RWPE1 (cell line): ENCODE data around the gene EYS.

Experiments used
- CTCF ChIA-PET: fragments of 350-600 bp; sonication (Branson Sonifier 250); formaldehyde crosslinking; extraction: SDS; loops from one replicate; lab custom pipeline; 2021; lab: Yijun Ruan, JAX
- POLR2A ChIA-PET: fragments of 400-600 bp; formaldehyde crosslinking; extraction: SDS; loops from one replicate; lab custom pipeline; 2020; ENCODE audit warnings: antibody characterized with exemption; ENCODE audit not compliant: low non-redundant PET; lab: Yijun Ruan, JAX
- DNase-seq: peaks from one replicate; pipeline ENCODE4 v3.0.0; 2012; ENCODE audit warnings: low spot score
- H3K27ac ChIP-seq: fragments of 450-650 bp; 2 replicates; pipeline ENCODE4 v1.5.1; 2017
- CTCF ChIP-seq: fragments of 450-650 bp; conservative IDR thresholded peaks from 2 replicates; pipeline ENCODE4 v1.5.1; 2017; ENCODE audit warnings: low read depth, mild to moderate bottlenecking

Gene EYS

GRCh38 chr6:63872233-63872632 lies 1834.8 kb downstream of the EYS start:
- no peak for TF ChIP-seq CTCF
- no peak overlapping the region for H3K27ac ChIP-seq
- DNase-seq, result no peak
- ChIA-PET CTCF (interaction anchor here (0.6 kb wide), 1 partner anchor 1873 kb away, joined by 3 read pairs; no protein-coding TSS in a partner anchor), POLR2A (no interaction called here)

DNA sequence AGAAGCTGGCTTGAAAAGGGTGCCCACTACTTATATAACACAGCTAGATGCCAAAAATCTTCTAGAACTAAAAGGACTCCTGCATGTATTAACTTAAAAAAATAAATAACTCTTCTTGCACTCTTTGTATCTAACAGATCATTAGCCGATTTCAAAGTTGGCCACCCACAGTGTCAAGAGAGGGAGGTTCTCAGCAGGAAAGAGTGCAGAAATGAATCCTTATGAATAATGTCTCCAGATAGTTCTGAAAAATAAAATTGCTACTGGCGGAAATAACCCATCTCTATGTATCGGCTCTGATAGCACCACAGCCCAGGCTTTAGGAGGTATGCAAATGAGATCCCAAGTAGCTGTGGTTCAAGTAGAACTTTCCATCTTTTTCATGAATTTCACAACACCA lies 1838.7 kb downstream of the EYS start:
- DNase-seq, result no peak
- ChIA-PET POLR2A (no interaction called here), CTCF (no interaction called here)
- no peak overlapping the region for H3K27ac ChIP-seq
- TF ChIP-seq CTCF, result no peak

GRCh38 chr6:63864671-63865318 lies 1842.2 kb downstream of the EYS start:
- no peak overlapping the region for H3K27ac ChIP-seq
- POLR2A ChIA-PET, result no interaction called here
- CTCF ChIA-PET, result interaction anchor here (0.6 kb wide), 1 partner anchor 592 kb away, joined by 4 read pairs; no protein-coding TSS in a partner anchor
- no peak for DNase-seq
- no peak for TF ChIP-seq CTCF

GRCh38 chr6:63864061-63864460 lies 1843.0 kb downstream of the EYS start:
- no peak for DNase-seq
- TF ChIP-seq CTCF, result no peak
- no peak overlapping the region for H3K27ac ChIP-seq
- ChIA-PET CTCF (no interaction called here), POLR2A (no interaction called here)

GRCh38 chr6:63862486-63863198 lies 1844.4 kb downstream of the EYS start:
- TF ChIP-seq CTCF, result no peak
- no peak overlapping the region for H3K27ac ChIP-seq
- ChIA-PET CTCF (interaction anchor here (0.7 kb wide), 1 partner anchor 1991 kb away, joined by 3 read pairs; no protein-coding TSS in a partner anchor), POLR2A (no interaction called here)
- no peak for DNase-seq

GRCh38 chr6:63859528-63859927 lies 1847.5 kb downstream of the EYS start:
- TF ChIP-seq CTCF, result no peak
- POLR2A ChIA-PET, result no interaction called here
- CTCF ChIA-PET, result interaction anchor here (0.6 kb wide), 1 partner anchor 290 kb away, joined by 3 read pairs; no protein-coding TSS in a partner anchor
- H3K27ac ChIP-seq, result no peak overlapping the region
- no peak for DNase-seq
